ENCODE measurements around the gene ABO. TPM values are rescaled to one million over a fixed set of nuclear protein-coding genes. Genes with fewer than 3 reads are reported as not detected.

The ABO gene
- total RNA-seq, 6 experiments from 2014 or later, result 0.06 to 0.29 TPM; not detected in 4

- ATAC-seq, result no peak
- no peak for DNase-seq
- 46% methylated on average over 13 of the region's 16 CpGs for WGBS (ENCODE audit: insufficient coverage, low coverage, low lambda C conversion rate, missing lambda C conversion rate)
- no peaks in the 10 kb centered on the region for H3K4me1 ChIP-seq
- no peaks in the 10 kb centered on the region for H3K36me3 ChIP-seq
- no peaks in the 10 kb centered on the region for H3K9me3 ChIP-seq
- H3K27me3 ChIP-seq, result no peaks in the 10 kb centered on the region
- intact Hi-C loops (cut with DNase I), result no loop called here
- TF ChIP-seq POLR2A (IDR thresholded peaks at IDR 0.05) (no peak), CTCF (IDR thresholded peaks at IDR 0.05) (no peak)
- H3K27ac ChIP-seq, result no peak overlapping the region
- no peak overlapping the region for H3K4me3 ChIP-seq
Measured at GRCh38 chr9:133307301-133307700, 32.3 kb upstream of the ABO start.

- Histone ChIP-seq H3K4me1 (no peaks in the 10 kb centered on the region), H3K9me3 (no peaks in the 10 kb centered on the region), H3K36me3 (no peaks in the 10 kb centered on the region), H3K27ac (no peak overlapping the region), H3K27me3 (no peaks in the 10 kb centered on the region), H3K4me3 (no peak overlapping the region)
- DNase-seq, result no peak
- 45% methylated on average over 11 of the region's 31 CpGs for WGBS (ENCODE audit: insufficient coverage, low coverage, low lambda C conversion rate, missing lambda C conversion rate)
- peak in 1 of 4 donors; percentile 33 for ATAC-seq
- no peak for TF ChIP-seq CTCF (IDR thresholded peaks at IDR 0.05)
- no peak for TF ChIP-seq POLR2A (IDR thresholded peaks at IDR 0.05)
- intact Hi-C loops (cut with DNase I), result no loop called here
Measured at GRCh38 chr9:133306242-133307204, 31.5 kb upstream of the ABO start.

- Histone ChIP-seq H3K4me1 (no peaks in the 10 kb centered on the region), H3K36me3 (no peaks in the 10 kb centered on the region), H3K27ac (no peak overlapping the region), H3K9me3 (no peaks in the 10 kb centered on the region), H3K27me3 (no peaks in the 10 kb centered on the region), H3K4me3 (no peak overlapping the region)
- intact Hi-C loops (cut with DNase I), result no loop called here
- no peak for TF ChIP-seq CTCF (IDR thresholded peaks at IDR 0.05)
- no peak for TF ChIP-seq POLR2A (IDR thresholded peaks at IDR 0.05)
- ATAC-seq (no peak), DNase-seq (no peak)
- 63% methylated on average over 11 of the region's 23 CpGs for WGBS (ENCODE audit: insufficient coverage, low coverage, low lambda C conversion rate, missing lambda C conversion rate)
Measured at GRCh38 chr9:133305731-133306130, 30.7 kb upstream of the ABO start.

- Histone ChIP-seq H3K36me3 (no peaks in the 10 kb centered on the region), H3K9me3 (no peaks in the 10 kb centered on the region), H3K27me3 (no peaks in the 10 kb centered on the region), H3K4me1 (no peaks in the 10 kb centered on the region), H3K27ac (no peak overlapping the region), H3K4me3 (no peak overlapping the region)
- TF ChIP-seq POLR2A (IDR thresholded peaks at IDR 0.05) (no peak), CTCF (IDR thresholded peaks at IDR 0.05) (no peak)
- ATAC-seq, result peak in 1 of 4 donors; percentile 21
- intact Hi-C loops (cut with DNase I), result no loop called here
- WGBS (ENCODE audit: insufficient coverage, low coverage, low lambda C conversion rate, missing lambda C conversion rate), result 71% methylated on average over 10 of the region's 38 CpGs
- no peak for DNase-seq
Measured at GRCh38 chr9:133304477-133305377, 29.7 kb upstream of the ABO start.
